Activated B cell treated with CpG ODN at 0.5 μM for 24 hours (primary cell): Measurements from ENCODE around the gene SH2D5. TPM values are rescaled to one million over a fixed set of nuclear protein-coding genes. Genes with fewer than 3 reads are reported as not detected.

Source experiments
- ATAC-seq: fragments of 200-7000 bp; cut with Tn5 transposase; one replicate; pipeline ENCODE4 v1.10.0; 2021; ENCODE audit warnings: low read depth, mild to moderate bottlenecking, moderate library complexity
- CTCF ChIA-PET: fragments of 350-600 bp; sonication (Branson Sonifier 250); formaldehyde crosslinking; loops from one replicate; lab custom pipeline; 2021; ENCODE audit warnings: antibody characterized with exemption; lab: Charles Lee
- POLR2A ChIA-PET: fragments of 350-600 bp; sonication (Branson Sonifier 250); formaldehyde crosslinking; loops from one replicate; lab custom pipeline; 2021; ENCODE audit warnings: antibody characterized with exemption; lab: Charles Lee
- DNase-seq: peaks from one replicate; pipeline ENCODE4 v3.0.0; 2022
- H3K27ac Mint-ChIP-seq: one replicate; pipeline ENCODE4 v1.8.0; 2020; ENCODE audit warnings: mixed read lengths
- H3K27me3 Mint-ChIP-seq: one replicate; pipeline ENCODE4 v1.8.0; 2021; ENCODE audit warnings: mixed read lengths
- H3K36me3 Mint-ChIP-seq: one replicate; pipeline ENCODE4 v1.8.0; 2021; ENCODE audit warnings: low read depth, mixed read lengths
- H3K4me1 Mint-ChIP-seq: one replicate; pipeline ENCODE4 v1.8.0; 2021; ENCODE audit warnings: mixed read lengths
- H3K4me3 Mint-ChIP-seq: one replicate; pipeline ENCODE4 v1.8.0; 2020; ENCODE audit warnings: mild to moderate bottlenecking, mixed read lengths
- H3K9me3 Mint-ChIP-seq: one replicate; pipeline ENCODE4 v1.8.0; 2020; ENCODE audit warnings: mixed read lengths
- CTCF ChIP-seq: fragments of 200-600 bp; IDR thresholded peaks from one replicate; pipeline ENCODE4 v1.8.0; 2022; ENCODE audit warnings: antibody characterized with exemption, mild to moderate bottlenecking
- intact Hi-C: fragments of 100-400 bp; cut with micrococcal nuclease; formaldehyde crosslinking; loops from one replicate; pipeline ENCODE4 v1.15.1; 2024
- total RNA-seq: library from RNA; stranded (reverse); gene quantifications from 2 replicates; pipeline ENCODE4 v1.2.3, GENCODE V29; 2022

Gene SH2D5
- total RNA-seq, 1 donor from 2014 or later, result 0.89 TPM

GRCh38 chr1:20717452-20718342 is 14.8 kb downstream of the SH2D5 start, which contains the start of gene KIF17:
TSS of gene KIF17 (minus strand) at chr1:20718007. CDS start at chr1:20717706, 301 bp downstream.
- Mint-ChIP-seq H3K27ac (no peak within 1 kb of the TSS), H3K4me3 (peak within 1 kb of the TSS; percentile 65), H3K9me3 (no peaks in the 10 kb centered on the region)

GRCh38 chr1:20716232-20716631 is 16.3 kb downstream of the SH2D5 start:
- no peak for TF ChIP-seq CTCF
- Mint-ChIP-seq H3K4me3 (peak overlapping the region; percentile 59), H3K27me3 (peaks cover 19% of the 10 kb centered on the region), H3K9me3 (no peaks in the 10 kb centered on the region), H3K4me1 (peaks cover 11% of the 10 kb centered on the region), H3K27ac (no peak overlapping the region), H3K36me3 (no peaks in the 10 kb centered on the region)
- CTCF ChIA-PET, result no interaction called here
- POLR2A ChIA-PET, result no interaction called here
- ATAC-seq (no peak), DNase-seq (no peak)
- intact Hi-C loops, result no loop called here

More at GRCh38 chr1:20717452-20718342, 14.8 kb downstream of the SH2D5 start, which contains the start of gene KIF17:
- intact Hi-C loops, result loop anchor here (1.0 kb wide), 1 partner anchor 69 kb away; no protein-coding TSS in a partner anchor
- CTCF ChIA-PET, result interaction anchor here (0.7 to 1.0 kb wide), 2 partner anchors 21 to 478 kb away, joined by 3 read pairs; no protein-coding TSS in a partner anchor
- ATAC-seq (peak; percentile 81), DNase-seq (peak; percentile 80)
- Mint-ChIP-seq H3K36me3 (no peaks in the 10 kb centered on the region), H3K27me3 (peaks cover 19% of the 10 kb centered on the region), H3K4me1 (peaks cover 11% of the 10 kb centered on the region)
- POLR2A ChIA-PET, result interaction anchor here (0.7 to 1.8 kb wide), 2 partner anchors 14 to 69 kb away, joined by 3 to 20 read pairs; partner anchors contain the start of genes HP1BP3 and SH2D5
- no peak for TF ChIP-seq CTCF

- ChIA-PET POLR2A (no interaction called here), CTCF (no interaction called here)
- TF ChIP-seq CTCF, result no peak
- no peaks in the 10 kb centered on the region for H3K36me3 Mint-ChIP-seq
- no peak overlapping the region for H3K27ac Mint-ChIP-seq
- peaks cover 19% of the 10 kb centered on the region for H3K27me3 Mint-ChIP-seq
- no peak for DNase-seq
- no peaks in the 10 kb centered on the region for H3K9me3 Mint-ChIP-seq
- intact Hi-C loops, result no loop called here
- H3K4me1 Mint-ChIP-seq, result peaks cover 11% of the 10 kb centered on the region
- no peak overlapping the region for H3K4me3 Mint-ChIP-seq
- no peak for ATAC-seq
Measured at GRCh38 chr1:20715406-20715805, 17.1 kb downstream of the SH2D5 start.

GRCh38 chr1:20713440-20713839 is 19.1 kb downstream of the SH2D5 start:
- Mint-ChIP-seq H3K4me3 (no peak overlapping the region), H3K27me3 (peaks cover 16% of the 10 kb centered on the region), H3K27ac (no peak overlapping the region), H3K9me3 (no peaks in the 10 kb centered on the region), H3K4me1 (peaks cover 9% of the 10 kb centered on the region), H3K36me3 (no peaks in the 10 kb centered on the region)
- intact Hi-C loops, result no loop called here
- POLR2A ChIA-PET, result no interaction called here
- DNase-seq, result no peak
- ATAC-seq, result no peak
- TF ChIP-seq CTCF, result no peak
- CTCF ChIA-PET, result interaction anchor here (0.8 kb wide), 1 partner anchor 17 kb away, joined by 3 read pairs; no protein-coding TSS in a partner anchor

GRCh38 chr1:20712215-20712577 is 20.3 kb downstream of the SH2D5 start:
- CTCF ChIA-PET, result no interaction called here
- POLR2A ChIA-PET, result interaction anchor here (0.9 kb wide), 1 partner anchor 22 kb away, joined by 6 read pairs; no protein-coding TSS in a partner anchor
- intact Hi-C loops, result no loop called here
- Mint-ChIP-seq H3K4me1 (peaks cover 4% of the 10 kb centered on the region), H3K36me3 (no peaks in the 10 kb centered on the region), H3K27ac (no peak overlapping the region), H3K27me3 (peaks cover 16% of the 10 kb centered on the region), H3K4me3 (no peak overlapping the region), H3K9me3 (no peaks in the 10 kb centered on the region)
- ATAC-seq (no peak), DNase-seq (no peak)
- no peak for TF ChIP-seq CTCF
